Measurements from ENCODE around the gene PCDHB15. TPM values are rescaled to one million over a fixed set of nuclear protein-coding genes. Genes with fewer than 3 reads are reported as not detected.

PCDHB15 gene
- total RNA-seq, 2 donors from 2014 or later, result 3.7 to 9.8 TPM

GRCh38 chr5:141260458-141261237, 15.5 kb downstream of the PCDHB15 start:
- Mint-ChIP-seq H3K9me3 (peaks cover 96% of the 10 kb centered on the region), H3K36me3 (ENCODE audit: low read depth) (peaks cover 22% of the 10 kb centered on the region), H3K27me3 (ENCODE audit: insufficient read depth) (no peaks in the 10 kb centered on the region), H3K4me1 (no peaks in the 10 kb centered on the region), H3K4me3 (no peak overlapping the region), H3K27ac (no peak overlapping the region)
- no peaks in the 10 kb centered on the region for H3K4me1 ChIP-seq (ENCODE audit: control insufficient read depth, insufficient read depth, low read length)
- no peaks in the 10 kb centered on the region for H3K27me3 ChIP-seq (ENCODE audit: control insufficient read depth, insufficient read depth, low read length, poor library complexity, severe bottlenecking)
- no peak overlapping the region for H3K27ac ChIP-seq (ENCODE audit: low read depth, low read length)
- H3K9ac ChIP-seq (ENCODE audit: extremely low read depth, low read length, poor library complexity, severe bottlenecking), result no peak overlapping the region
- H3K9me3 ChIP-seq (ENCODE audit: control insufficient read depth, low read length), result peaks cover 90% of the 10 kb centered on the region
- TF ChIP-seq CTCF (conservative IDR thresholded peaks at IDR 0.05), result no peak
- DNase-seq, result no peak
- H3K36me3 ChIP-seq (ENCODE audit: control insufficient read depth, insufficient read depth, low read length), result no peaks in the 10 kb centered on the region
- peak overlapping the region; percentile 65 for H3K4me3 ChIP-seq (ENCODE audit: low read length)
- WGBS, 2 experiments (ENCODE audit: insufficient coverage in 1 of 2, insufficient read length in 1 of 2), result 52 to 61% methylated on average over 3 to 5 of the region's 5 CpGs

GRCh38 chr5:141261238-141261546, 16.0 kb downstream of the PCDHB15 start:
- peaks cover 96% of the 10 kb centered on the region for H3K9me3 Mint-ChIP-seq
- peaks cover 90% of the 10 kb centered on the region for H3K9me3 ChIP-seq (ENCODE audit: control insufficient read depth, low read length)
- no peaks in the 10 kb centered on the region for H3K27me3 Mint-ChIP-seq (ENCODE audit: insufficient read depth)
- H3K9ac ChIP-seq (ENCODE audit: extremely low read depth, low read length, poor library complexity, severe bottlenecking), result no peak overlapping the region
- H3K4me1 Mint-ChIP-seq, result no peaks in the 10 kb centered on the region
- no peak for DNase-seq
- H3K27ac ChIP-seq (ENCODE audit: low read depth, low read length), result no peak overlapping the region
- H3K27ac Mint-ChIP-seq, result no peak overlapping the region
- no peaks in the 10 kb centered on the region for H3K27me3 ChIP-seq (ENCODE audit: control insufficient read depth, insufficient read depth, low read length, poor library complexity, severe bottlenecking)
- H3K36me3 Mint-ChIP-seq (ENCODE audit: low read depth), result peaks cover 25% of the 10 kb centered on the region
- no peak overlapping the region for H3K4me3 Mint-ChIP-seq
- no peaks in the 10 kb centered on the region for H3K4me1 ChIP-seq (ENCODE audit: control insufficient read depth, insufficient read depth, low read length)
- TF ChIP-seq CTCF (conservative IDR thresholded peaks at IDR 0.05), result no peak
- peak overlapping the region; percentile 65 for H3K4me3 ChIP-seq (ENCODE audit: low read length)
- H3K36me3 ChIP-seq (ENCODE audit: control insufficient read depth, insufficient read depth, low read length), result no peaks in the 10 kb centered on the region
- WGBS, 2 experiments (ENCODE audit: insufficient coverage in 1 of 2, insufficient read length in 1 of 2), result no CpG with 5 or more reads among the region's 1 CpG

GRCh38 chr5:141269195-141269594, 24.0 kb downstream of the PCDHB15 start:
- no peak overlapping the region for H3K27ac ChIP-seq (ENCODE audit: low read depth, low read length)
- H3K4me3 Mint-ChIP-seq, result no peak overlapping the region
- TF ChIP-seq CTCF (conservative IDR thresholded peaks at IDR 0.05), result no peak
- H3K9me3 Mint-ChIP-seq, result peaks cover 73% of the 10 kb centered on the region
- H3K36me3 ChIP-seq (ENCODE audit: control insufficient read depth, insufficient read depth, low read length), result no peaks in the 10 kb centered on the region
- no peaks in the 10 kb centered on the region for H3K4me1 ChIP-seq (ENCODE audit: control insufficient read depth, insufficient read depth, low read length)
- H3K27me3 Mint-ChIP-seq (ENCODE audit: insufficient read depth), result no peaks in the 10 kb centered on the region
- no peak overlapping the region for H3K9ac ChIP-seq (ENCODE audit: extremely low read depth, low read length, poor library complexity, severe bottlenecking)
- no peak overlapping the region for H3K27ac Mint-ChIP-seq
- H3K27me3 ChIP-seq (ENCODE audit: control insufficient read depth, insufficient read depth, low read length, poor library complexity, severe bottlenecking), result no peaks in the 10 kb centered on the region
- peaks cover 16% of the 10 kb centered on the region for H3K36me3 Mint-ChIP-seq (ENCODE audit: low read depth)
- peaks cover 74% of the 10 kb centered on the region for H3K9me3 ChIP-seq (ENCODE audit: control insufficient read depth, low read length)
- DNase-seq, result no peak
- no peak overlapping the region for H3K4me3 ChIP-seq (ENCODE audit: low read length)
- H3K4me1 Mint-ChIP-seq, result no peaks in the 10 kb centered on the region
- WGBS, 2 experiments (ENCODE audit: insufficient coverage in 1 of 2, insufficient read length in 1 of 2), result 80 to 88% methylated on average over 1 to 4 of the region's 4 CpGs

All from endodermal cell (in vitro differentiated cells).